ENCODE data around the gene CDH4. TPM values are rescaled to one million over a fixed set of nuclear protein-coding genes. Genes with fewer than 3 reads are reported as not detected.

CDH4 gene
- total and polyA plus RNA-seq, 2 of the 13 experiments (the other 11 are each of a cell fraction or from before 2014, with no cell fraction given), result not detected

DNA sequence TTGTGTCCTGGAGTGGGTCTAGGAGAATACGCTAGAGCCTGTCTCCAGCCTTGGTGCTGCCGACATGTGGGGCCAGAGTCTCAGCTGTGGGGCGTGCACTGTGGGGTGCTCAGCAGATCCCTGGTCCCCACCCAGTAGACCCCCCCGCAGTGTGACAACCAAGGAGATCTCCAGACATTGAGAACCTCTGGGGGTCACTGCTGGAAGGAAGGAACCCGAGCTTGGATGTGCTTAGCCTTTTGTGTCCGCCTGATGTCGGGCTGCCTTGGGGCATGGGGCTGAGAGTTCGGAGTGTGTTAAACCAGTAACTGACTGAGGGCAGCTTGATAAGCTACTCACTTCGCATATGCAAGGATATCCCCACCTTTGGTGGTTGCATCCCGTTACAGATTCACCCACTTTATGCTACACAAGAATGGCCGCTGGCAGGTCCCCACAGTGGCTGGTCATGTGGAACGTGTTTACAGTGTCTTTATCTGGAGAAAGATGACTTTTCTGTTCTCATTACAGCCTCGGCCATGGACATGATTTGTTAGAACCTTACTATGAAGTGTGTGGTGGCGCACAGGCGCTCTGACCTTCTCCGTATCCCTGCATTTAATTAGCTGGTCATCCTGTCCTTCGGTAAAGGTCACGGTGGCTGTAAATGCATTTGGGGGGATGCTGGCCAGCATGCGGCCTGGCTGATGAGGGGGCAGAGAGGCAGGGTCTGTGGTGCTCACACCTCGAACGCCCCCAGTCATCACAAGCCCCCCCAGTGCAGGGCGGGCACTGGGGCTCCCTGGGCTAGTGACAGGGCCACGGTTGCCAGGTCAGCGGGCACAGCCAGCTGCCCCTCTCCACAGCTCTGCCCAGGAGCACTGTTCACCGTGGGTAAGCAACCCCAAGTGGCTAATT, 446.8 kb downstream of the CDH4 start:
- TF ChIP-seq, protein P1, sequence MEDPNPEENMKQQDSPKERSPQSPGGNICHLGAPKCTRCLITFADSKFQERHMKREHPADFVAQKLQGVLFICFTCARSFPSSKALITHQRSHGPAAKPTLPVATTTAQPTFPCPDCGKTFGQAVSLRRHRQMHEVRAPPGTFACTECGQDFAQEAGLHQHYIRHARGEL (CRISPR knock-in tag; IDR thresholded peaks at IDR 0.05), result no peak
- no peak for TF ChIP-seq GATAD2A (CRISPR knock-in tag; IDR thresholded peaks at IDR 0.05)
- TF ChIP-seq EZH2 (conservative IDR thresholded peaks at IDR 0.05; ENCODE audit: low read depth, low read length), result peak; percentile 78; the same call in 1 of the 2 replicates
- TF ChIP-seq, protein P2, sequence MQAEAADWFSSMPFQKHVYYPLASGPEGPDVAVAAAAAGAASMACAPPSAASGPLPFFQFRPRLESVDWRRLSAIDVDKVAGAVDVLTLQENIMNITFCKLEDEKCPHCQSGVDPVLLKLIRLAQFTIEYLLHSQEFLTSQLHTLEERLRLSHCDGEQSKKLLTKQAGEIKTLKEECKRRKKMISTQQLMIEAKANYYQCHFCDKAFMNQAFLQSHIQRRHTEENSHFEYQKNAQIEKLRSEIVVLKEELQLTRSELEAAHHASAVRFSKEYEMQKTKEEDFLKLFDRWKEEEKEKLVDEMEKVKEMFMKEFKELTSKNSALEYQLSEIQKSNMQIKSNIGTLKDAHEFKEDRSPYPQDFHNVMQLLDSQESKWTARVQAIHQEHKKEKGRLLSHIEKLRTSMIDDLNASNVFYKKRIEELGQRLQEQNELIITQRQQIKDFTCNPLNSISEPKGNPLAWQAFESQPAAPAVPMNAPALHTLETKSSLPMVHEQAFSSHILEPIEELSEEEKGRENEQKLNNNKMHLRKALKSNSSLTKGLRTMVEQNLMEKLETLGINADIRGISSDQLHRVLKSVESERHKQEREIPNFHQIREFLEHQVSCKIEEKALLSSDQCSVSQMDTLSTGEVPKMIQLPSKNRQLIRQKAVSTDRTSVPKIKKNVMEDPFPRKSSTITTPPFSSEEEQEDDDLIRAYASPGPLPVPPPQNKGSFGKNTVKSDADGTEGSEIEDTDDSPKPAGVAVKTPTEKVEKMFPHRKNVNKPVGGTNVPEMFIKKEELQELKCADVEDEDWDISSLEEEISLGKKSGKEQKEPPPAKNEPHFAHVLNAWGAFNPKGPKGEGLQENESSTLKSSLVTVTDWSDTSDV (CRISPR knock-in tag; IDR thresholded peaks at IDR 0.05), result no peak
- 33% methylated on average over 22 of the region's 25 CpGs for WGBS (ENCODE audit: low lambda C conversion rate)
- DNase-seq (ENCODE audit: low spot score), result no peak
- no peaks in the 10 kb centered on the region for H3K9me3 ChIP-seq (ENCODE audit: low read length)
- peaks cover 21 to 97% of the 10 kb centered on the region in 2 experiments for H3K27me3 ChIP-seq (ENCODE audit: control insufficient read depth in 1 of 2, insufficient read depth in 2 of 2, low read length in 2 of 2)
- in situ Hi-C loops (cut with HindIII; ENCODE audit: extremely low pct_ligation_motif_present, low pct_unique_long_range_greater_than_20kb) (no loop called here), intact Hi-C loops (cut with micrococcal nuclease; ENCODE audit: unreplicated experiment) (no loop called here)
- no peak for ATAC-seq
- no peaks in the 10 kb centered on the region for H3K79me2 ChIP-seq (ENCODE audit: insufficient read depth, low read length)
- H3K4me1 ChIP-seq (ENCODE audit: insufficient read depth, low read length), result no peaks in the 10 kb centered on the region
- ChIA-PET CTCF (ENCODE audit: low intra/inter-chr PET ratio, low total read pairs) (no interaction called here), POLR2A (no interaction called here)
- H4K20me1 ChIP-seq (ENCODE audit: insufficient read depth, low read length), result no peaks in the 10 kb centered on the region
- no peak overlapping the region for H3K27ac ChIP-seq (ENCODE audit: extremely low read length, insufficient read depth, low read length)
- no peak overlapping the region for H2AFZ ChIP-seq (ENCODE audit: low read length)
- H3K9ac ChIP-seq (ENCODE audit: insufficient read depth, low read depth, low read length), result no peak overlapping the region
- no peak overlapping the region for H3K4me3 ChIP-seq (replicated peaks in 1 of 3; ENCODE audit: insufficient read depth in 1 of 3, low read depth in 2 of 3, low read length in 3 of 3)
- H3K36me3 ChIP-seq (replicated peaks in 1 of 2; ENCODE audit: control insufficient read depth in 1 of 2, insufficient read depth in 2 of 2, low read length in 2 of 2), result no peaks in the 10 kb centered on the region
- H3K4me2 ChIP-seq (ENCODE audit: low read depth, low read length), result no peak overlapping the region
- FAIRE-seq, result no peak
- BruUV-seq (replicated peaks), result no TSS peak

Data from HepG2 (cell line).